ENCODE data around the gene WASF3.
"Not testable (repeated sequence)": the region's sequence is repeated elsewhere in the genome, so short reads cannot be mapped to it uniquely, and the experiment has no call there.

WASF3 gene

DNA sequence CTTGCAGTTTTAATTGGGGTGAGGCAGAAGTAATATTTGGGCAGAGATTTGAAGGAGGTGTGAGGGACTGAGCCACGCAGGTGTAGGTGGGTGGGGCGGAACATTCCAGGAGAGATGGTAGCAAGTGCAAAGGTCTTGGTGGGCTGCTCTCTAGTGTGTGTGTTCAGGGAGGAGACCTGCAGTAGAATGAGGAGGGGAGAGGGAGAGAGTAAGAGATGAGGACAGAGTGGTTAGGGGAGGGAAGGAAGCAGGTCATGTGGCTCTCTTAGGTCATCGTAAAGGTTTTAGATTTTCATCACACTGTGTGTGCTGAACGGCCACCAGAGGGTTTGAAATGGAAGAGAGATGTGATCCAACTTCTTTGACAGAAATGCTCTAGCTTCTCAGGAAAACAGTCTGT lies 33.5 kb downstream of the WASF3 start:
- no peak for DNase-seq

- DNase-seq: no peak
Observed at GRCh38 chr13:26591672-26592071, 34.2 kb downstream of the WASF3 start.

- no peak for DNase-seq
Observed at GRCh38 chr13:26593661-26594060, 36.2 kb downstream of the WASF3 start.

GRCh38 chr13:26594363-26594762 lies 36.9 kb downstream of the WASF3 start:
- no peak for DNase-seq

DNA sequence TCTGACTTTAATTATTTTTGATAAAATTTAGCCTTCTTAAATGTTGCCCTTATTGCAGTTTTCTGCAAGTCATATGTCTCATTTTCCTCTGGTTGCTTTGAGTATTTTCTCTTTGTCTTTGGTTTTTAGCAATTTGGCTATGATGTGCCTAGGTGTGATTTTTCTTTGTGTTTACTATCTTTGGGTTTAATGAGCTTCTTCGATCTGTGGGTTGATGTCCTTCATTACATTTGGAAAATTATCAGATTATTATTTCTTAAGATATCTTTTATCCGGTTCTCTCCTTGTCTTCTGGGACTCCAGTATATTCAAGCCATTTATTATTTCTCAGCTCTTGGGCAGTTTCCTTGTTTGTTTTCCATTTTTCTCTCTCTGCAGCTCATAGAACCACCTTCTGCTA lies 39.0 kb downstream of the WASF3 start:
- no peak for DNase-seq

DNA sequence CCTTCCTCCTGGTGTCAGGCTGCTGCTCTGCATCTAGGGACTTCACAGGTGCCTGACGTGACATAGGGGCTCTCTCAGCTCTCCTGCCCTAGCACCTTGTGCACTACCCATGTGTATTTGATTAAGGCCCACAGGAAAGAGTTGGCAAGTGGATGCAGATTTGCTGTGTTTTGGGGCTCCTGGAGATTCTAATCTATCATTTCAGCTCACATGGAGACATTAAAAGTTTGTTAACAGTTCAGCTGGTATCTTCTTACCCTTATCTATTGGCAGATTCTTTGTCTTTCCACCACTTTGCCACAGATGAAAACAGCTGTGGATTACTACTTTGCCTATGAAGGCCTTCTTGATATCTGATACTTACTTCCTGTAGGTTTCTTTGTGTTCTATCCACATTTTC lies 41.9 kb downstream of the WASF3 start:
- DNase-seq: no peak

DNA sequence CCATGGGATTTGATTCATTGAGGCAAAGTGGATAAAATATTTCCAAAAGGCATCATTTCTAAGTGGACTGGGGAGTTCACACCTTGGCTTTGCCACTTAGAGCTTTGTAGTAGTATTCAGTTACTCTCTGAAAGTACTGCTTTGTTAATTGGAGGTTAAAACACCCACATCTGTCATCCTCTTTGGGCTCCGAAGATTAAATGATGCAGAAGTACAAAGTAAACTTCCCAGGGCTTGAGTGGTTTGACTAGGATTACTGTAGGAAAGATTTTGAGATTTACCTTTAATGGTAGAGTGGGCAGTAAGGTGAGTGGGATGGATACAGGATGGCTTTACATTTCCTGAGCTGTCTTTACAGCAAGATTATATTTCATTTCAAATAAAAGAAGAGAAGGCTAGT lies 42.4 kb downstream of the WASF3 start:
- no peak for DNase-seq

DNA sequence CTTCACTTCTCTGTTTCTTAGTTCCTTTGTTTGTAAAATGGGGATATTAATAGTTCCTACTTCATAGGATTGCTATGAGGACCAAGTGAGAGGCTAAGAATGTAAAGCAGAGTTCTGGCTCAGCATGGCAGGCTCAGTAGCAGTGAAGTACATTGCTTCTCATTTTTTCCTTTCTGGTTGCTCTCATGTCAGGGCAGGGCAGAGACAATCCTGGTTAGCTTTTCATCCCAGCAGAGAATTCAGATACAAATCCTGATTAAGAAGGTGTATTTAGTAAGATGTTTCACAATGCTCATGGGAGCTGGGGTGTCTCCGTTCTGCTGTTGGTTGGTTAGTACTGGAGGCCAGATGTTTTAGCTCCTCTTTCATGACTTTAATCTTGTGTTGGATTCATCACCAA lies 42.9 kb downstream of the WASF3 start:
- DNase-seq: no peak

GRCh38 chr13:26601669-26602068 lies 44.2 kb downstream of the WASF3 start:
- DNase-seq: no peak

DNA sequence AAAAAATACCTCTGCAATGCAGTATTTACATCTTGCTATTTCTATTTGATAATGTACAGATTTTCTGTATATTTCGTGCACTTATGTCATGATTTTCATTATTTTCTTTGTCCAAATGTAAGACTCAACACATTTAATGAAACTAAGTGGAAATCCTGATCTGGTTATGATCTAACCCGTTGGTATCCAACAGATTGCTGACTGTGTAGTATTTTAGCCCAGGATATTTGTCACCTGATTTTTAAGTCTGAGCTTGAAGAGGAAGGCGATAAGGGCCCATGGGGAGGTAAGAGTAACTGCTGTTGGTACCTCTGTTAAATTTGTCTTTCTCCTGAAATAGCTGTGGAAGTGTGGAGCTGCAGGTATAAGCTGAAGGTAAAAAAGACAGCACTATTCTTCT lies 45.3 kb downstream of the WASF3 start:
- DNase-seq: no peak

DNA sequence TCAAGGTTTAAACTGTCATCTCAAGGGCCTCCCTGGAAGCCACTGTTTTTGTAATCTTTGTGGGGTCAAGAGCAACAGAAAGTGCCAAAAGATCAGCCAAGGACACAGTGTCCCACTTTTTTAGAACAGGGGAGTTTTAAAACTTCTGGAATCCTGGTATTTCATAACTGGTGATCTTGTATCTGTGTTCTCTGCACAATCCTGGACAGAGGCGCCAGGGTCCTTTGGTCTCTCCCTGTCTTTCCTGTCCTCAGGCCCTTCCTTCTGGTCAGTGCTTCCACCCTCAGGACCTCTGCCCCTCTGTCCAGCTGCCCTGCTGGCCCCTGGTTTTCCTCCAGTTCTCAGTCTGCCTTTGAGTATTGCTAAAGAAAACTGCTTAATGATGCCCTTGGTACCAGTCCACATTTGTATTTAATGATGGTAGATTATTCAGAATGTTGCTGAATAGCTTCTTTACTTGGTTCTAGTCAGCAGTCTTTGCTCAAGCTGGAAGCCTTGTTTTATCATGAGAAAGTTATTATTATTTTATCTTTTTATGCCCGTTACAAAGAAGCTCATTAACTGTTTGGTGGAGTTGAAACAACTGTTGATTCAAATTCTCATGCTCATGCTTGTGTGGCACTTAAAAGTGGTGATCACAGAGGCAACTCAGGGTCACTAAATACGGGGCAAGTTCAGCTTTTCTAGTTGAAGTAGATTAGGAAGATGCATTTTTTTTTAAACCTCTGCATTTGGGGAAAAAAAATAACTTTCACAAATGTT lies 47.5 kb downstream of the WASF3 start:
- DNase-seq: no peak

GRCh38 chr13:26605845-26606244 lies 48.4 kb downstream of the WASF3 start:
- DNase-seq: no peak

DNA sequence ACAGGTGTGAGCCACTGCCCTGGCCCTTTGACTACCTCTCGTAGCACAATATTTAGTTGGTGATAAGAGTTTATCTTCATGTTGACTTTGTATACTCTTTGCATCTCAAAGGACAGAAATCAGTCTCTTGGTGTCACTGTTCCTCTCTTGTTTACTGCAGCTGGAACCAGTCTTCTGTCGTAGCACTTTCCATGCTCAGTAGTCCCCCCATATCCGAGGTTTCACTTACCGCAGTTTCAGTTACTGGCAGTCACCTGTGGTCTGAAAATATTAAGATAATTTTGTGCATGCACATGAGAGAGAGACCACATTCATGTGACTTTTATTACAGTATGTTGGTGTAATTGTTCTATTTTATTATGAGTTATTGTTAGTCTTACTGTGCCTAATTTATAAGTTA lies 49.1 kb downstream of the WASF3 start:
- no peak for DNase-seq

DNA sequence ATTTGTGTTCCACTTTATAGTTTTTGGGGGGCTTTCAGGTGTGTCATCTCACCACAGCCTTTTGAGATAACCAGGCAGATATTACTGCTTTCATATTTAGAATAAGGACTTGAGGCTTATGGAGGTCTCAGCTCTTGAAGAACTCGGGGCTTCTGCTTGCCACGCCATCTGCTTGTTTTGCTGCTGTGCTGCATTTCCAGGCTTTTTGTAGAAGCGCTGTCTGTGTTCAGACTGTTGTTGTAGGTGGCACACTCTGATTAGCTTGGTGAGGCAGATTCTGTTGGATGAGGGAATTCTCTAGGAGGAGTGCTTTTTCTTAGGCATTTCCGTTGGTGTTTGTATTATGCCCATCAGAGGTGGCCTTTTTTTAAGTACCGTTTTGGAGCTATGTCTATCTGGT lies 57.2 kb downstream of the WASF3 start:
- DNase-seq: no peak

DNA sequence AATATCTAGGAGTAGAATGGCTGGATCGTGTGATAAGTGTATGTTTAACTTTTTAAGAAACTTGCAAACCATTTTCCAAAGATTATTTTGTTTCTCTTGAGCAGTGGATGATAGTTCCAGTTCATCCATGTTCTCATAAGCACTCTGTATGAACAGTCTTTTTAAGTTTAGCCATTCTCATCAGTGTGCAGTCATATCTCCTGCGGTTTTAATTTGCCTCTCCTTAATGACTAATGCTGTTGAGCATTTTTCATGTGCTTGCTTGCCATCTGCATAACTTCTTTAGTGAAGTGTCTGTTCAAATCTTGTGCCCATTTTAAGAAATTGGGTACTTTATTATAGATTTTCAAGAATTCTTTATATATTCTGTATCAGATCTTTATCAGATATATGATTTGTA lies 58.6 kb downstream of the WASF3 start:
- DNase-seq: no peak

- no peak for DNase-seq
Observed at GRCh38 chr13:26618726-26619125, 61.2 kb downstream of the WASF3 start.

DNA sequence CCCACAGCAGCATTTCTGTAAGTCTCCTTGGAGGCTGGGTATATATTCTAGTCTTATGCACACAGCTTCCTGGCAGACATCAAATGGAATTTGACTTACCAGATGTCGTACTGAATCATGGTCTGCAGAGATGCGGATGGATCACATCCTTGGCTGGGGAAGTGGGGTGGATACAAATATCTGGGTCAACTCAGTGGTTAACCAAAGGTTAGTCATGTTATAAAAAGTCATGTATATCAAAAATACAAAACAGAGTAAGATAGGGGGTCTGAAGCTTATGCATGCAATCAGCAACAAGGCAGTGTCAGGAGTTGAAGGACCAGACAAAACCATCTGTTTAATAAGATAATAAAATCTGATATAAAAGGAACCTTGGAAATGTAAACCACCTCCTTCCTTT lies 61.9 kb downstream of the WASF3 start:
- no peak for DNase-seq

- DNase-seq: no peak
Observed at GRCh38 chr13:26621731-26622401, 64.4 kb downstream of the WASF3 start.

DNA sequence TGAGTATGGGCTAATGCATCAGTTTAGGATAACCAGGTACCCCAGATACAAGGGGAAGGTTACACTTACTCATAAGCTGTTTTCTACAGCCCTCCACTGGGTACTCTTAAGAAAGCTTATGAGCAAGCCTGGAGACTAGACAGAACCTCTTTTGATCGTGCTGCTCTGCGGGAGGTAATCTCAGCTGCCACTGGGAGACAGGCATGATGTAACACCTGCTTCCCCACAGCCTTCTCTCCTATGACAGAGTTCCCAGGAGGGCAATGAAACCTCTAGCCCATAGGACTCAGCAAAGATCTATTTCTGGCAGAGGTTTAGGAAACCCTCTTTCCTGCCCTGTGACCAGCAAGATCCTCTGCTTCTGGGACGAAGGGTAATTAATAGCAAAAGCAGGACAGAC lies 65.6 kb downstream of the WASF3 start:
- no peak for DNase-seq

DNA sequence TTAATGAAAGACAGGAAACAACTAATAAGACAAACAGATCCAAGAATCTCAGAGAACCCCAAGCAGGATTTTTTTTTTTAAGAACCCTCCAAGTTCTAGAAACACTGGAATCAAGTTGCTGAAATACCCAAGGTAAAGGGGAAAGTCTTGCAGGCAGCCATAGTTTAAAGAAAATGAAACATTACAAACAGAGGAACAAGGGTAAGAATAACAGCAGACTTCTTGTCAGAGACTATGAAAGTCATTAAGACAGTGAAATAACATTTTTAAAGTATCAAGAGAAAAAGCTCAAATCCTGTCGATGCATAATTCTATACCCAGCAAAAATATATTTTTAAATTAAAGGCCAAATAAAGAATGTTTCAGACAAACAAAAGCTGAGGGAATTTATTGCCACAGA lies 67.1 kb downstream of the WASF3 start:
- no peak for DNase-seq

DNA sequence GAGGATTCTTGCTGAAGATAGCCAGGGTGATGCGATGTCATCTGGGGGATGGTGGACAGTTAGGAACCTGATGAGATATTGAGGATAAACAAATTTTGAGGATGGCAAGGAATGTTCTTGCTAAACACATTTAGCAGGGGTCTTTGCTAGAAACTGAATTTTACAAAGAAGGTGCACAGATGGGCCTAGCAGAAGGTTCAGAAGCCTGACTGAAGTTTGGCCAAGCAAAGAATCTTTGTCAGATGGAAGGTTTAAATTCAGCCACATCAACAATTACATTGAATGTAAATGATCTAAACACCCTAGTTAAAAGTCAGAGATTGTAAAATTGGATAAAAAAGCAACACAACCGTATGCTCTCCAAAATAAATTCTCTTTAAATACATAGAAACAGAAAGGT lies 68.8 kb downstream of the WASF3 start:
- no peak for DNase-seq

GRCh38 chr13:26628706-26629105 lies 71.2 kb downstream of the WASF3 start:
- DNase-seq: no peak

DNA sequence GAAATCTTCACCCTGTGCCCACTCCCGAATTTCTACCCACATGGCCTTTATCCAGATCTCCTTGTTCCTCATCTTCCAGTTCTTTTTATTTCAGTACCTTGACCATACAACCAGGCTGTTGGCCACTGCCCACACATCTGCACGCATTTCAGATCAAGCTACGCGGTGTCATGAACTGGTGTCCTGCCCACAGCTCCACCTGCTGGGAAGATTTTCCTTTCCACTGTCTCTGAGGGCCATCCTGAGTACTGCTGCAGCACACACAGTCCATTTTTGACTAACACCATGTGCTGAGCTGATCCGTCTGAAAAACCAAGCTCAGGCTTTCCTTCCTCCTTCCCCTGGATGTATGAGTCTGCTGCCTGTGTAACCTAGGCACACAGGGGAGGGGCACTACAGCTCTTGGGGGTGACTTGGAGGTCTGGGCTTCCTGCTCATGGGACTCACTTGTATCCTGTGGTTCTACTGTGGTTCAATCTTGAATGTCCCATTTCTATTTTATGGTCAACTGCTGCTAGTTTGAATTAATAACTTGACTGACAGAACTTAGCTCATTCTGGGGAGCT lies 71.9 kb downstream of the WASF3 start:
- DNase-seq: no peak

DNA sequence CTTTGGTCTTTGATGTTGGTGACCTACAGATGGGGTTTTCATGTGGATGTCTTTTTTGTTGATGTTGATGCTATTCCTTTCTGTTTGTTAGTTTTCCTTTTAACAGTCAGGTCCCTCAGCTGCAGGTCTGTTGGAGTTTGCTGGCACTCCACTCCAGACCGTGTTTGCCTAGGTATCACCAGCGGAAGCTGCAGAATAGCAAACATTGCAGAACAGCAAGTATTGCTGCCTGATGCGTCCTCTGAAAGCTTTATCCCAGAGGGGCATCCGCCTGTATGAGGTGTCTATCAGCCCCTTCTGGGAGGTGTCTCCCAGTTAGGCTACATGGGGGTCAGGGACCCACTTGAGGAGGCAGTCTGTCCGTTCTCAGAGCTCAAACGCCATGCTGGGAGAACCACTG lies 78.2 kb downstream of the WASF3 start:
- DNase-seq: not testable (repeated sequence)

DNA sequence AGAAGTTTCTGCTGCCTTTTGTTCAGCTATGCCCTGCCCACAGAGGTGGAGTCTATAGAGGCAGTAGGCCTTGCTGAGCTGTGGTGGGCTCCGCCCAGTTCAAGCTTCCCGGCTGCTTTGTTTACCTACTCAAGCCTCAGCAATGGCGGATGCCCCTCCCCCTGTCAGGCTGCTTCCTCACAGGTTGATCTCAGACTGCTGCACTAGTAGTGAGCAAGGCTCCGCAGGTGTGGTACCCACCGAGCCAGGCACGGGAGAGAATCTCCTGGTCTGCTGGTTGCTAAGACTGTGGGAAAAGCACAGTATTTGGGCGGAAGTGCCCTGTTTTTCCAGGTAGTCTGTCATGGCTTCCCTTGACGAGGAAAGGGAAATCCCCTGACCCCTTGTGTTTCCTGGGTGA lies 78.6 kb downstream of the WASF3 start:
- DNase-seq: not testable (repeated sequence)

Data from CD4-positive, alpha-beta T cell treated with Interleukin-21 for 1 hour (primary cell).